Osteoblast (primary cell): Measurements from ENCODE around the gene STT3B. TPM values are rescaled to one million over a fixed set of nuclear protein-coding genes. Genes with fewer than 3 reads are reported as not detected.

ENCODE experiments used
- DNase-seq: peaks from one replicate; pipeline ENCODE4 v3.0.0; 2011; ENCODE audit warnings: low spot score, mixed read lengths; ENCODE audit not compliant: insufficient read length; ENCODE audit errors: missing footprints
- H2AFZ ChIP-seq: 2 replicates; pipeline ENCODE4 v1.6.0; 2011; ENCODE audit warnings: mild to moderate bottlenecking, low read length
- H3K27ac ChIP-seq: 2 replicates; pipeline ENCODE4 v1.5.1; 2011; ENCODE audit warnings: mild to moderate bottlenecking, low read depth, low read length, moderate library complexity
- H3K27me3 ChIP-seq: 2 replicates; pipeline ENCODE4 v1.6.0; 2012; ENCODE audit warnings: mild to moderate bottlenecking, control low read depth, inconsistent platforms, low read length, moderate library complexity; ENCODE audit not compliant: insufficient read depth
- H3K36me3 ChIP-seq: 2 replicates; pipeline ENCODE4 v1.5.1; 2011; ENCODE audit warnings: mild to moderate bottlenecking, low read length, control low read depth, moderate library complexity; ENCODE audit not compliant: insufficient read depth
- H3K4me1 ChIP-seq: 2 replicates; pipeline ENCODE4 v1.5.1; 2011; ENCODE audit warnings: mild to moderate bottlenecking, low read length, control low read depth, moderate library complexity; ENCODE audit not compliant: insufficient read depth
- H3K4me2 ChIP-seq: 2 replicates; pipeline ENCODE4 v1.6.0; 2011; ENCODE audit warnings: mild to moderate bottlenecking, low read length; ENCODE audit not compliant: insufficient read depth
- H3K4me3 ChIP-seq: fragments of 200-600 bp; sonication (generic); 3 replicates; pipeline ENCODE4 v1.5.1; 2012; ENCODE audit warnings: mild to moderate bottlenecking, low read length, inconsistent platforms; ENCODE audit not compliant: insufficient read depth
- H3K79me2 ChIP-seq: 2 replicates; pipeline ENCODE4 v1.6.0; 2012; ENCODE audit warnings: mild to moderate bottlenecking, low read length, control low read depth, inconsistent platforms; ENCODE audit not compliant: insufficient read depth
- H3K9me3 ChIP-seq: 2 replicates; pipeline ENCODE4 v1.5.1; 2011; ENCODE audit warnings: low read depth, low read length, control low read depth
- H4K20me1 ChIP-seq: 2 replicates; pipeline ENCODE4 v1.6.0; 2012; ENCODE audit warnings: mild to moderate bottlenecking, low read length, control low read depth; ENCODE audit not compliant: insufficient read depth
- total RNA-seq: library from RNA; depleted of rRNA; stranded (reverse); fragments of >200 nt; gene quantifications from 2 replicates; pipeline ENCODE4 v1.2.3, GENCODE V29; 2012
- TF ChIP-seq, protein P1 (sequence below): IDR thresholded peaks from 2 replicates; pipeline ENCODE4 v1.5.1; 2011; ENCODE audit warnings: mild to moderate bottlenecking, low read depth, low read length, moderate library complexity; ENCODE audit errors: extremely low read depth

The STT3B gene
- total RNA-seq, 1 donor = 216 TPM

DNA sequence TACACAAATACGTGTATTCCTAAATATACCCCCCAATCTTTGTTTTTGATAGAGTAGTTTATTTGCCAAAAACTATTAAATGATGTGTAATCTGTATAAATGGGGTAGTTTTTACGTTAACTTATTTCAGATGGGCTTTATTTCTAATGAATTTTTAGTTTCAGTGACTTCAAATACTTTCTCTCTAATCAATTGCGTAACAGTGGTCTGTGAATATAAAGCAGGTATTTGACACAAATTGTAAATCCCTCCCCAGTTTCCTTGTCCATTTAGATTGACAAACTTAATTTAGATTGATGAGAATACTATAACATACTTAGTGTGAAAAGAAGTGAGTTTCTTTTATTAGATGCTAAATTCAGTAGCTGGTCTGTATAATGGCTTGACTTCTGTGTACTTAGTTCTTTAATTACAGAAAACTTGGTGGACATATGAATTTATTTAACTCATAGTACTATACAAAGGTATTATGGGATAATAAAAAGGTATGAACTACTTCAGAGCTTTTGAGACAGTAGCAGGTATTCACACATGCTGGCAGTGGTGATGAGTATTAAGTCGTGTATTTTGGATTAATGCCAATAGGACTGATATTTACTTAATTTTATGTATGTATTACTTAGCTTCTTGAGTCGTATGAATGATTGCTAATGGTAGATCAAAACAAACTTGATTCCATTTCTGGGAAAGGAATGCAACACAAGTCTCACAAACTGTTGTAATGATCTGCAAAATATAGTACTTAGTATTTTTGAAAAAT is 81.6 kb downstream of the STT3B start:
- Histone ChIP-seq H3K9me3 (no peaks in the 10 kb centered on the region), H3K4me3 (no peak overlapping the region), H3K4me2 (no peak overlapping the region), H3K36me3 (no peaks in the 10 kb centered on the region), H3K27ac (no peak overlapping the region), H3K27me3 (no peaks in the 10 kb centered on the region), H4K20me1 (peaks cover 5% of the 10 kb centered on the region), H3K79me2 (peaks cover 2% of the 10 kb centered on the region), H3K4me1 (no peaks in the 10 kb centered on the region), H2AFZ (no peak overlapping the region)
- DNase-seq = no peak
- TF ChIP-seq, protein P1, sequence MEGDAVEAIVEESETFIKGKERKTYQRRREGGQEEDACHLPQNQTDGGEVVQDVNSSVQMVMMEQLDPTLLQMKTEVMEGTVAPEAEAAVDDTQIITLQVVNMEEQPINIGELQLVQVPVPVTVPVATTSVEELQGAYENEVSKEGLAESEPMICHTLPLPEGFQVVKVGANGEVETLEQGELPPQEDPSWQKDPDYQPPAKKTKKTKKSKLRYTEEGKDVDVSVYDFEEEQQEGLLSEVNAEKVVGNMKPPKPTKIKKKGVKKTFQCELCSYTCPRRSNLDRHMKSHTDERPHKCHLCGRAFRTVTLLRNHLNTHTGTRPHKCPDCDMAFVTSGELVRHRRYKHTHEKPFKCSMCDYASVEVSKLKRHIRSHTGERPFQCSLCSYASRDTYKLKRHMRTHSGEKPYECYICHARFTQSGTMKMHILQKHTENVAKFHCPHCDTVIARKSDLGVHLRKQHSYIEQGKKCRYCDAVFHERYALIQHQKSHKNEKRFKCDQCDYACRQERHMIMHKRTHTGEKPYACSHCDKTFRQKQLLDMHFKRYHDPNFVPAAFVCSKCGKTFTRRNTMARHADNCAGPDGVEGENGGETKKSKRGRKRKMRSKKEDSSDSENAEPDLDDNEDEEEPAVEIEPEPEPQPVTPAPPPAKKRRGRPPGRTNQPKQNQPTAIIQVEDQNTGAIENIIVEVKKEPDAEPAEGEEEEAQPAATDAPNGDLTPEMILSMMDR = no peak

- H3K9me3 ChIP-seq = no peaks in the 10 kb centered on the region
- H3K4me3 ChIP-seq = no peak overlapping the region
- TF ChIP-seq, protein P1 = no peak
- H3K27ac ChIP-seq = no peak overlapping the region
- no peak for DNase-seq
- H2AFZ ChIP-seq = no peak overlapping the region
- H4K20me1 ChIP-seq = peaks cover 3% of the 10 kb centered on the region
- peaks cover 3% of the 10 kb centered on the region for H3K36me3 ChIP-seq
- H3K4me1 ChIP-seq = no peaks in the 10 kb centered on the region
- H3K79me2 ChIP-seq = peaks cover 2% of the 10 kb centered on the region
- no peak overlapping the region for H3K4me2 ChIP-seq
- no peaks in the 10 kb centered on the region for H3K27me3 ChIP-seq
Observed at GRCh38 chr3:31615071-31615875, 82.5 kb downstream of the STT3B start.

- Histone ChIP-seq H3K79me2 (peaks cover 2% of the 10 kb centered on the region), H3K4me3 (no peak overlapping the region), H3K27me3 (no peaks in the 10 kb centered on the region), H3K36me3 (peaks cover 9% of the 10 kb centered on the region), H2AFZ (no peak overlapping the region), H3K9me3 (no peaks in the 10 kb centered on the region), H3K27ac (no peak overlapping the region), H3K4me2 (no peak overlapping the region), H3K4me1 (no peaks in the 10 kb centered on the region), H4K20me1 (no peaks in the 10 kb centered on the region)
- TF ChIP-seq, protein P1 = no peak
- DNase-seq = no peak
Observed at GRCh38 chr3:31616711-31617110, 84.0 kb downstream of the STT3B start.

DNA sequence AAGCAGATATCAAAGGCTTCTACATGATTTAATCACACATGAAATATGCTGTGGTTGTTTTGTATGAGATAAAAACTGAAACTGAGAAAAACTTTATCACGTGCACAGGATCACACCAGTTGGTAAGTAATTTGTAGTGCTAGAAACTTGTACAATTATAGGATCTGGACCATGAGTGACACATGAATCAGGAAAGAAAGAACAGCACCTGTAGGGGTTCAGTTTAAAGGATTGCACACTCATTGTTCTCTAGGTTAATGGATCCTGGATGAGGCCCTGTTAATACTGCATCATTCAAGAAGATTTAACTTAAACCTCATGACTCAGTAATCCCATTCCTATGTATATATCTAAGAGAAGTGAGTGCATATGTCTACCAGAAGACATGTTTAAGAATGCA is 87.9 kb downstream of the STT3B start:
- Histone ChIP-seq H3K27me3 (no peaks in the 10 kb centered on the region), H2AFZ (no peak overlapping the region), H3K4me1 (no peaks in the 10 kb centered on the region), H3K79me2 (no peaks in the 10 kb centered on the region), H3K4me2 (no peak overlapping the region), H3K9me3 (no peaks in the 10 kb centered on the region), H3K36me3 (peaks cover 17% of the 10 kb centered on the region), H4K20me1 (no peaks in the 10 kb centered on the region), H3K4me3 (no peak overlapping the region), H3K27ac (no peak overlapping the region)
- DNase-seq = no peak
- TF ChIP-seq, protein P1 = no peak
